SK-N-SH (cell line): ENCODE results near the gene KCNQ2. TPM values are rescaled to one million over a fixed set of nuclear protein-coding genes. Genes with fewer than 3 reads are reported as not detected.

ENCODE experiments used
- CTCF ChIA-PET: fragments of 300-600, 350-600 bp; formaldehyde crosslinking; extraction: SDS; loops from one replicate; lab custom pipeline; 2021; lab: Yijun Ruan, JAX
- POLR2A ChIA-PET: fragments of 350-600 bp; sonication (Branson Sonifier 250); formaldehyde crosslinking; extraction: SDS; loops from one replicate; lab custom pipeline; 2020; ENCODE audit warnings: antibody characterized with exemption, inconsistent platforms; lab: Yijun Ruan, JAX
- DNase-seq: peaks from one replicate; pipeline ENCODE4 v3.0.0; 2012
- H2AFZ ChIP-seq: fragments of 200-600 bp; sonication (generic); 2 replicates; pipeline ENCODE4 v1.8.1; 2016; ENCODE audit warnings: antibody characterized with exemption, mild to moderate bottlenecking, low read depth
- H3F3A ChIP-seq: fragments of 200-600 bp; sonication (generic); replicated peaks from 2 replicates; pipeline ENCODE3; 2016; ENCODE audit warnings: antibody characterized with exemption, mild to moderate bottlenecking; ENCODE audit not compliant: insufficient read depth
- H3K27ac ChIP-seq, 2 experiments: fragments of 200-500 bp in 1 of 2; fragments of 200-600 bp in 1 of 2; sonication (Bioruptor generic) in 1 of 2; sonication (generic), shearing (Covaris generic) in 1 of 2; 2 replicates each; pipeline versions ENCODE4 v1.5.1 to v1.6.1; 2014 to 2016; ENCODE audit warnings: low read depth in 2 of 2, inconsistent platforms in 1 of 2, low read length in 1 of 2, mild to moderate bottlenecking in 1 of 2, mixed read lengths in 1 of 2
- H3K27me3 ChIP-seq: fragments of 200-600 bp; sonication (generic), shearing (Covaris generic); 2 replicates; pipeline ENCODE4 v1.6.1; 2016; ENCODE audit warnings: mixed run types; ENCODE audit not compliant: insufficient read depth
- H3K36me3 ChIP-seq, 2 experiments: fragments of 200-500 bp in 1 of 2; fragments of 200-600 bp in 1 of 2; sonication (Bioruptor generic) in 1 of 2; sonication (generic) in 1 of 2; replicated peaks in 1 of 2; 2 replicates each; pipeline versions ENCODE3 to v1.5.1; 2014 to 2016; ENCODE audit warnings: low read length in 1 of 2, mild to moderate bottlenecking in 1 of 2; ENCODE audit not compliant: insufficient read depth in 2 of 2, control insufficient read depth in 1 of 2
- H3K4me1 ChIP-seq, 2 experiments: fragments of 200-500 bp in 1 of 2; fragments of 200-600 bp in 1 of 2; sonication (Bioruptor generic) in 1 of 2; sonication (generic), shearing (Covaris generic) in 1 of 2; 2 replicates each; pipeline versions ENCODE4 v1.5.1 to v1.6.1; 2014 to 2016; ENCODE audit warnings: low read depth in 1 of 2, low read length in 1 of 2, mixed run types in 1 of 2; ENCODE audit not compliant: insufficient read depth in 2 of 2, control insufficient read depth in 1 of 2
- H3K4me2 ChIP-seq: fragments of 200-600 bp; sonication (generic), shearing (Covaris generic); 2 replicates; pipeline ENCODE4 v1.6.1; 2017; ENCODE audit warnings: mixed run types
- H3K4me3 ChIP-seq, 2 experiments: fragments of 200-500 bp in 1 of 2; fragments of 200-600 bp in 1 of 2; sonication (Bioruptor generic) in 1 of 2; sonication (generic), shearing (Covaris generic) in 1 of 2; 2 replicates each; pipeline versions ENCODE4 v1.5.1 to v1.8.1; 2014 to 2016; ENCODE audit warnings: low read depth in 2 of 2, inconsistent platforms in 1 of 2, low read length in 1 of 2, mild to moderate bottlenecking in 1 of 2, mixed read lengths in 1 of 2, moderate library complexity in 1 of 2
- H3K79me2 ChIP-seq: fragments of 200-600 bp; sonication (generic); 2 replicates; pipeline ENCODE4 v1.8.1; 2017; ENCODE audit warnings: mild to moderate bottlenecking; ENCODE audit not compliant: insufficient read depth
- H3K9ac ChIP-seq: fragments of 200-600 bp; sonication (generic); 2 replicates; pipeline ENCODE4 v1.6.1; 2017; ENCODE audit warnings: mixed run types
- H3K9me2 ChIP-seq: fragments of 200-600 bp; sonication (generic); 2 replicates; pipeline ENCODE4 v1.6.1; 2017; ENCODE audit warnings: mixed run types
- H3K9me3 ChIP-seq: fragments of 200-600 bp; sonication (generic); 2 replicates; pipeline ENCODE4 v1.6.1; 2017; ENCODE audit warnings: mixed run types, mild to moderate bottlenecking, moderate library complexity
- H4K20me1 ChIP-seq: fragments of 200-600 bp; sonication (generic); 2 replicates; pipeline ENCODE4 v1.6.1; 2017; ENCODE audit warnings: mild to moderate bottlenecking, mixed run types; ENCODE audit not compliant: insufficient read depth
- CHD2 ChIP-seq: fragments of 150-350 bp; IDR thresholded peaks from 2 replicates; pipeline ENCODE4 v1.6.1; 2018; ENCODE audit warnings: low read length; ENCODE audit not compliant: partially characterized antibody
- EZH2phosphoT487 ChIP-seq: fragments of 200-600 bp; sonication (generic); IDR thresholded peaks from 2 replicates; pipeline ENCODE4 v1.6.1; 2017; ENCODE audit warnings: low read depth, mixed run types, mild to moderate bottlenecking, antibody characterized with exemption, moderate library complexity, borderline replicate concordance
- GABPA ChIP-seq: IDR thresholded peaks from 2 replicates; pipeline ENCODE4 v1.4.0; 2012; ENCODE audit warnings: low read depth, mild to moderate bottlenecking
- GATA2 ChIP-seq: sonication (generic); formaldehyde crosslinking; IDR thresholded peaks from 2 replicates; pipeline ENCODE4 v1.5.0; 2020; ENCODE audit warnings: mild to moderate bottlenecking, missing genetic modification reagents
- MEF2A ChIP-seq: IDR thresholded peaks from 2 replicates; pipeline ENCODE4 v1.4.0; 2012; ENCODE audit warnings: low read depth, borderline replicate concordance
- MXI1 ChIP-seq: IDR thresholded peaks from 2 replicates; pipeline ENCODE4 v1.6.1; 2012; ENCODE audit warnings: mild to moderate bottlenecking, low read depth, low read length, improper control_type of control experiment
- NFIC ChIP-seq: IDR thresholded peaks from 2 replicates; pipeline ENCODE4 v1.4.0; 2012; ENCODE audit warnings: borderline replicate concordance
- RAD21 ChIP-seq: IDR thresholded peaks from 2 replicates; pipeline ENCODE4 v1.6.1; 2012; ENCODE audit warnings: mild to moderate bottlenecking, low read length
- RCOR1 ChIP-seq: fragments of 150-350 bp; IDR thresholded peaks from 2 replicates; pipeline ENCODE4 v1.6.1; 2017; ENCODE audit warnings: antibody characterized with exemption, low read length
- RFX5 ChIP-seq: IDR thresholded peaks from 2 replicates; pipeline ENCODE4 v1.6.1; 2012; ENCODE audit warnings: mild to moderate bottlenecking, improper control_type of control experiment, low read length
- SIN3A ChIP-seq: IDR thresholded peaks from 2 replicates; pipeline ENCODE4 v1.6.1; 2012; ENCODE audit warnings: low read depth, mild to moderate bottlenecking, low read length, moderate library complexity, borderline replicate concordance
- SMC3 ChIP-seq: IDR thresholded peaks from 2 replicates; pipeline ENCODE4 v1.6.1; 2012; ENCODE audit warnings: low read depth, low read length, improper control_type of control experiment
- TAF1 ChIP-seq: IDR thresholded peaks from 2 replicates; pipeline ENCODE4 v1.6.1; 2012; ENCODE audit warnings: low read depth, mild to moderate bottlenecking, low read length, moderate library complexity, borderline replicate concordance
- TCF12 ChIP-seq: IDR thresholded peaks from 2 replicates; pipeline ENCODE4 v1.4.0; 2012
- WGBS: methylation state at CpG from one replicate; pipeline ENCODE4 v1.1.6; 2017; ENCODE audit warnings: low lambda C conversion rate; 5-methylcytosine and 5-hydroxymethylcytosine counted together
- polyA plus RNA-seq, 3 experiments: library from polyadenylated mRNA; depleted of rRNA; stranded (reverse); fragments of >200 nt; gene quantifications; 2 replicates each; pipeline ENCODE4 v1.2.3, GENCODE V29; 2012
- TF ChIP-seq, protein P1 (sequence below): IDR thresholded peaks from 2 replicates; pipeline ENCODE4 v1.4.0; 2012; ENCODE audit warnings: low read depth
- TF ChIP-seq, protein P2 (sequence below): IDR thresholded peaks from 2 replicates; pipeline ENCODE4 v1.4.0; 2012; ENCODE audit warnings: low read depth, borderline replicate concordance
- TF ChIP-seq, protein P3 (sequence below): IDR thresholded peaks from 2 replicates; pipeline ENCODE4 v1.4.0; 2012; ENCODE audit warnings: low read depth, borderline replicate concordance
- TF ChIP-seq, protein P4 (sequence below): IDR thresholded peaks from 2 replicates; pipeline ENCODE4 v1.6.1; 2012; ENCODE audit warnings: mild to moderate bottlenecking, low read depth, low read length, moderate library complexity
- TF ChIP-seq, protein P5 (sequence below): IDR thresholded peaks from 2 replicates; pipeline ENCODE4; 2012

Gene KCNQ2
- polyA plus RNA-seq, 1 of the 3 experiments (the other 2 are of a cell fraction): 3.9 TPM

DNA sequence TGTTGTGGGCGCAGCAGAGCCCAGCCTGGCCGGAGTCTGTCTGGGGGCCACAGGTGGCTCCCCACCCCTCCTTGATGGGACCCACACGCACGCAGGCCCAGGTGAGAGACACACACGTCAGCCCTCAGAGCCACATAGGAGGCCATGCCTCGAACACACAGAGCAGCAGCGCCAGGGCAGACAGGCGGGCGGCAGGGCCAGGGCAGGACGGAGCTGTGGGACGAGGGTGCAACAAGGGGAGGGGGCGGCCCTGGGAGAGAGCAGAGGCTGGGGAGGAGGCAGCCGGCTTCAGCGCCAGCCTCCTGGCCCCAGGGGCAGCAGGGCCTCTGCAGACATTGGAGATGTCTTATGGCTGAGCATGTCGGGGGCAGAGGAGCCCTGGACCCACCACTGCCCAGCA lies 42.5 kb downstream of the KCNQ2 start:
- Histone ChIP-seq H3K4me3 (no peak overlapping the region), H3K9me2 (no peaks in the 10 kb centered on the region), H3K79me2 (no peaks in the 10 kb centered on the region), H4K20me1 (no peaks in the 10 kb centered on the region)
- no peak for TF ChIP-seq EZH2phosphoT487
- TF ChIP-seq, protein P1, sequence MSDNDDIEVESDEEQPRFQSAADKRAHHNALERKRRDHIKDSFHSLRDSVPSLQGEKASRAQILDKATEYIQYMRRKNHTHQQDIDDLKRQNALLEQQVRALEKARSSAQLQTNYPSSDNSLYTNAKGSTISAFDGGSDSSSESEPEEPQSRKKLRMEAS: no peak
- TF ChIP-seq GABPA: no peak
- no peak for TF ChIP-seq RCOR1
- TF ChIP-seq SMC3: no peak
- TF ChIP-seq TCF12: no peak
- no peak for TF ChIP-seq SIN3A
- TF ChIP-seq, protein P2, sequence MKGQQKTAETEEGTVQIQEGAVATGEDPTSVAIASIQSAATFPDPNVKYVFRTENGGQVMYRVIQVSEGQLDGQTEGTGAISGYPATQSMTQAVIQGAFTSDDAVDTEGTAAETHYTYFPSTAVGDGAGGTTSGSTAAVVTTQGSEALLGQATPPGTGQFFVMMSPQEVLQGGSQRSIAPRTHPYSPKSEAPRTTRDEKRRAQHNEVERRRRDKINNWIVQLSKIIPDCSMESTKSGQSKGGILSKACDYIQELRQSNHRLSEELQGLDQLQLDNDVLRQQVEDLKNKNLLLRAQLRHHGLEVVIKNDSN: no peak
- no peak for TF ChIP-seq TAF1
- TF ChIP-seq, protein P3, sequence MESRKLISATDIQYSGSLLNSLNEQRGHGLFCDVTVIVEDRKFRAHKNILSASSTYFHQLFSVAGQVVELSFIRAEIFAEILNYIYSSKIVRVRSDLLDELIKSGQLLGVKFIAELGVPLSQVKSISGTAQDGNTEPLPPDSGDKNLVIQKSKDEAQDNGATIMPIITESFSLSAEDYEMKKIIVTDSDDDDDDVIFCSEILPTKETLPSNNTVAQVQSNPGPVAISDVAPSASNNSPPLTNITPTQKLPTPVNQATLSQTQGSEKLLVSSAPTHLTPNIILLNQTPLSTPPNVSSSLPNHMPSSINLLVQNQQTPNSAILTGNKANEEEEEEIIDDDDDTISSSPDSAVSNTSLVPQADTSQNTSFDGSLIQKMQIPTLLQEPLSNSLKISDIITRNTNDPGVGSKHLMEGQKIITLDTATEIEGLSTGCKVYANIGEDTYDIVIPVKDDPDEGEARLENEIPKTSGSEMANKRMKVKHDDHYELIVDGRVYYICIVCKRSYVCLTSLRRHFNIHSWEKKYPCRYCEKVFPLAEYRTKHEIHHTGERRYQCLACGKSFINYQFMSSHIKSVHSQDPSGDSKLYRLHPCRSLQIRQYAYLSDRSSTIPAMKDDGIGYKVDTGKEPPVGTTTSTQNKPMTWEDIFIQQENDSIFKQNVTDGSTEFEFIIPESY: no peak
- TF ChIP-seq, protein P4, sequence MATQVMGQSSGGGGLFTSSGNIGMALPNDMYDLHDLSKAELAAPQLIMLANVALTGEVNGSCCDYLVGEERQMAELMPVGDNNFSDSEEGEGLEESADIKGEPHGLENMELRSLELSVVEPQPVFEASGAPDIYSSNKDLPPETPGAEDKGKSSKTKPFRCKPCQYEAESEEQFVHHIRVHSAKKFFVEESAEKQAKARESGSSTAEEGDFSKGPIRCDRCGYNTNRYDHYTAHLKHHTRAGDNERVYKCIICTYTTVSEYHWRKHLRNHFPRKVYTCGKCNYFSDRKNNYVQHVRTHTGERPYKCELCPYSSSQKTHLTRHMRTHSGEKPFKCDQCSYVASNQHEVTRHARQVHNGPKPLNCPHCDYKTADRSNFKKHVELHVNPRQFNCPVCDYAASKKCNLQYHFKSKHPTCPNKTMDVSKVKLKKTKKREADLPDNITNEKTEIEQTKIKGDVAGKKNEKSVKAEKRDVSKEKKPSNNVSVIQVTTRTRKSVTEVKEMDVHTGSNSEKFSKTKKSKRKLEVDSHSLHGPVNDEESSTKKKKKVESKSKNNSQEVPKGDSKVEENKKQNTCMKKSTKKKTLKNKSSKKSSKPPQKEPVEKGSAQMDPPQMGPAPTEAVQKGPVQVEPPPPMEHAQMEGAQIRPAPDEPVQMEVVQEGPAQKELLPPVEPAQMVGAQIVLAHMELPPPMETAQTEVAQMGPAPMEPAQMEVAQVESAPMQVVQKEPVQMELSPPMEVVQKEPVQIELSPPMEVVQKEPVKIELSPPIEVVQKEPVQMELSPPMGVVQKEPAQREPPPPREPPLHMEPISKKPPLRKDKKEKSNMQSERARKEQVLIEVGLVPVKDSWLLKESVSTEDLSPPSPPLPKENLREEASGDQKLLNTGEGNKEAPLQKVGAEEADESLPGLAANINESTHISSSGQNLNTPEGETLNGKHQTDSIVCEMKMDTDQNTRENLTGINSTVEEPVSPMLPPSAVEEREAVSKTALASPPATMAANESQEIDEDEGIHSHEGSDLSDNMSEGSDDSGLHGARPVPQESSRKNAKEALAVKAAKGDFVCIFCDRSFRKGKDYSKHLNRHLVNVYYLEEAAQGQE: no peak
- TF ChIP-seq GATA2: no peak
- no peak for TF ChIP-seq MEF2A
- no peak for TF ChIP-seq RAD21
- no peak for TF ChIP-seq CHD2
- no peak for TF ChIP-seq RFX5
- TF ChIP-seq MXI1: no peak
- TF ChIP-seq, protein P5, sequence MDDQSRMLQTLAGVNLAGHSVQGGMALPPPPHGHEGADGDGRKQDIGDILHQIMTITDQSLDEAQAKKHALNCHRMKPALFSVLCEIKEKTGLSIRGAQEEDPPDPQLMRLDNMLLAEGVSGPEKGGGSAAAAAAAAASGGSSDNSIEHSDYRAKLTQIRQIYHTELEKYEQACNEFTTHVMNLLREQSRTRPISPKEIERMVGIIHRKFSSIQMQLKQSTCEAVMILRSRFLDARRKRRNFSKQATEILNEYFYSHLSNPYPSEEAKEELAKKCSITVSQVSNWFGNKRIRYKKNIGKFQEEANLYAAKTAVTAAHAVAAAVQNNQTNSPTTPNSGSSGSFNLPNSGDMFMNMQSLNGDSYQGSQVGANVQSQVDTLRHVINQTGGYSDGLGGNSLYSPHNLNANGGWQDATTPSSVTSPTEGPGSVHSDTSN: no peak
- no peak for TF ChIP-seq NFIC
- TF ChIP-seq, all 33 proteins: peak for 0
- H2AFZ ChIP-seq: no peak overlapping the region
- H3K27ac ChIP-seq: no peak overlapping the region; a peak in 1 of 4 replicates
- H3F3A ChIP-seq: no peaks in the 10 kb centered on the region
- peaks cover 0 to 5% of the 10 kb centered on the region in 2 experiments; a peak in 1 of 4 replicates for H3K4me1 ChIP-seq
- no peaks in the 10 kb centered on the region for H3K36me3 ChIP-seq
- H3K9ac ChIP-seq: no peak overlapping the region
- CTCF ChIA-PET: interaction anchor here (1.0 to 1.2 kb wide), 2 partner anchors 27 to 122 kb away, joined by 4 to 5 read pairs; no protein-coding TSS in a partner anchor
- no peaks in the 10 kb centered on the region for H3K27me3 ChIP-seq
- POLR2A ChIA-PET: no interaction called here
- H3K4me2 ChIP-seq: no peak overlapping the region
- 65% methylated on average over 9 of the region's 15 CpGs for WGBS
- no peaks in the 10 kb centered on the region for H3K9me3 ChIP-seq
- DNase-seq: no peak
